ENCODE results near the gene PTPRN2. TPM values are rescaled to one million over a fixed set of nuclear protein-coding genes. Genes with fewer than 3 reads are reported as not detected.

Gene PTPRN2
- total and polyA plus RNA-seq, 8 donors: 12.2 to 49.2 (median 31.8) TPM

GRCh38 chr7:157865351-157866165 is 722.1 kb downstream of the PTPRN2 start:
- intact Hi-C loops (cut with DNase I): no loop called here
- no peak for FAIRE-seq
- no peak for ATAC-seq
- no peak for TF ChIP-seq CTCF (IDR thresholded peaks at IDR 0.05)
- Histone ChIP-seq H3K36me3 (no peaks in the 10 kb centered on the region), H3K9me3 (no peaks in the 10 kb centered on the region), H3K27ac (no peak overlapping the region), H3K27me3 (no peaks in the 10 kb centered on the region), H3K4me1 (no peaks in the 10 kb centered on the region), H3K4me3 (no peak overlapping the region)
- 79 to 80% methylated on average over 27 of the region's 27 CpGs for WGBS, 2 donors
- DNase-seq: no peak

GRCh38 chr7:157864911-157865310 is 722.7 kb downstream of the PTPRN2 start:
- H3K27ac ChIP-seq: no peak overlapping the region
- WGBS, 2 donors: 85 to 95% methylated on average over 12 of the region's 12 CpGs
- no peaks in the 10 kb centered on the region for H3K9me3 ChIP-seq
- no peak overlapping the region for H3K4me3 ChIP-seq
- no peak for FAIRE-seq
- ATAC-seq: no peak
- H3K4me1 ChIP-seq: no peaks in the 10 kb centered on the region
- H3K36me3 ChIP-seq: no peaks in the 10 kb centered on the region
- no peak for TF ChIP-seq CTCF (IDR thresholded peaks at IDR 0.05)
- H3K27me3 ChIP-seq: no peaks in the 10 kb centered on the region
- no peak for DNase-seq
- intact Hi-C loops (cut with DNase I): no loop called here

- WGBS, 2 donors: 84 to 86% methylated on average over 31 of the region's 31 CpGs
- intact Hi-C loops (cut with DNase I): no loop called here
- TF ChIP-seq CTCF (IDR thresholded peaks at IDR 0.05): no peak
- DNase-seq (peak in 1 of 6 donors; percentile 64), FAIRE-seq (no peak), ATAC-seq (no peak)
- H3K4me1 ChIP-seq: no peaks in the 10 kb centered on the region
- no peak overlapping the region for H3K4me3 ChIP-seq
- H3K27ac ChIP-seq: no peak overlapping the region
- no peaks in the 10 kb centered on the region for H3K9me3 ChIP-seq
- H3K36me3 ChIP-seq: no peaks in the 10 kb centered on the region
- no peaks in the 10 kb centered on the region for H3K27me3 ChIP-seq
Observed at GRCh38 chr7:157863906-157864810, 723.5 kb downstream of the PTPRN2 start.

- TF ChIP-seq CTCF (IDR thresholded peaks at IDR 0.05): no peak
- no peaks in the 10 kb centered on the region for H3K36me3 ChIP-seq
- DNase-seq (no peak), ATAC-seq (no peak), FAIRE-seq (no peak)
- no peaks in the 10 kb centered on the region for H3K27me3 ChIP-seq
- intact Hi-C loops (cut with DNase I): no loop called here
- H3K4me3 ChIP-seq: no peak overlapping the region
- H3K9me3 ChIP-seq: no peaks in the 10 kb centered on the region
- no peaks in the 10 kb centered on the region for H3K4me1 ChIP-seq
- WGBS, 2 donors: 89 to 90% methylated on average over 12 of the region's 12 CpGs
- H3K27ac ChIP-seq: no peak overlapping the region
Observed at GRCh38 chr7:157863176-157863575, 724.4 kb downstream of the PTPRN2 start.
